HCT116 (cell line): Measurements from ENCODE around the gene WSCD1. TPM values are rescaled to one million over a fixed set of nuclear protein-coding genes. Genes with fewer than 3 reads are reported as not detected.

Experiments
- ATAC-seq: fragments of 200-7000 bp; cut with Tn5 transposase; 2 replicates; pipeline ENCODE4 v1.9.1; 2020; ENCODE audit warnings: mild to moderate bottlenecking, moderate library complexity
- BruUV-seq: library from RNA; stranded (reverse); fragments of 400-500 nt; replicated peaks from 2 replicates; lab custom pipeline; 2021; lab: Mats Ljungman, UMichigan
- CTCF ChIA-PET: fragments of 300-600 bp; sonication (Branson Sonifier 250); formaldehyde crosslinking; loops from one replicate; lab custom pipeline; 2021; ENCODE audit warnings: antibody characterized with exemption; lab: Charles Lee
- POLR2A ChIA-PET: fragments of 300-600, 350-600 bp; sonication (Branson Sonifier 250); formaldehyde crosslinking; loops from one replicate; lab custom pipeline; 2021; ENCODE audit warnings: antibody characterized with exemption; lab: Charles Lee
- RAD21 ChIA-PET, 2 experiments: fragments of 300-600 bp; sonication (Branson Sonifier 250); formaldehyde crosslinking; loops; one replicate each; lab custom pipeline; 2023; ENCODE audit warnings: low total read pairs in 2 of 2; ENCODE audit not compliant: uncharacterized antibody in 2 of 2, unreplicated experiment in 2 of 2, low non-redundant PET in 1 of 2; lab: Charles Lee
- DNase-seq: peaks from one replicate; pipeline ENCODE4 v3.0.0-alpha.2; 2010; ENCODE audit warnings: low read depth, low spot score
- H2AFZ ChIP-seq: fragments of 200-600 bp; shearing (Covaris generic), sonication (generic); 2 replicates; pipeline ENCODE4 v1.6.1; 2017; ENCODE audit warnings: low read depth, mixed run types, mixed read lengths, antibody characterized with exemption, low read length; ENCODE audit not compliant: poor library complexity, severe bottlenecking
- H3K27ac ChIP-seq: 2 replicates; pipeline ENCODE4 v1.5.1; 2012; ENCODE audit warnings: low read depth, low read length
- H3K27me3 ChIP-seq: fragments of 200-600 bp; sonication (generic); 2 replicates; pipeline ENCODE4 v1.6.1; 2016; ENCODE audit warnings: mixed run types, low read length, mixed read lengths; ENCODE audit not compliant: insufficient read depth
- H3K36me3 ChIP-seq, 2 experiments: fragments of 200-500 bp in 1 of 2; fragments of 200-600 bp in 1 of 2; sonication (Bioruptor generic) in 1 of 2; sonication (generic) in 1 of 2; 2 replicates each; pipeline versions ENCODE4 v1.5.1 to v1.6.1; 2014 to 2016; ENCODE audit warnings: low read length in 2 of 2, inconsistent platforms in 1 of 2, mixed read lengths in 1 of 2, mixed run types in 1 of 2; ENCODE audit not compliant: insufficient read depth in 2 of 2, control insufficient read depth in 1 of 2
- H3K4me1 ChIP-seq, 2 experiments: fragments of 200-600 bp in 1 of 2; sonication (generic) in 1 of 2; 2 replicates each; pipeline versions ENCODE4 v1.5.1 to v1.6.1; 2012 to 2017; ENCODE audit warnings: low read length in 2 of 2, inconsistent platforms in 1 of 2, mild to moderate bottlenecking in 1 of 2, mixed read lengths in 1 of 2, mixed run types in 1 of 2, moderate library complexity in 1 of 2; ENCODE audit not compliant: insufficient read depth in 2 of 2, control insufficient read depth in 1 of 2
- H3K4me2 ChIP-seq: fragments of 200-600 bp; sonication (generic); 2 replicates; pipeline ENCODE4 v1.6.1; 2017; ENCODE audit warnings: mixed run types, low read length, mixed read lengths
- H3K4me3 ChIP-seq, 2 experiments: fragments of 200-600 bp in 1 of 2; sonication (generic) in 1 of 2; replicated peaks in 1 of 2; 2 replicates each; pipeline ENCODE4 v1.5.1; 2011 to 2016; ENCODE audit warnings: low read length in 2 of 2, control low read depth in 1 of 2, low read depth in 1 of 2, mild to moderate bottlenecking in 1 of 2, mixed read lengths in 1 of 2, mixed run types in 1 of 2
- H3K79me2 ChIP-seq: fragments of 200-600 bp; sonication (generic); 2 replicates; pipeline ENCODE4 v1.6.1; 2017; ENCODE audit warnings: mild to moderate bottlenecking, mixed run types, low read length, moderate library complexity, mixed read lengths; ENCODE audit not compliant: insufficient read depth
- H3K9ac ChIP-seq: fragments of 200-600 bp; sonication (generic); 2 replicates; pipeline ENCODE4 v1.6.1; 2016; ENCODE audit warnings: low read length, mixed read lengths
- H3K9me2 ChIP-seq: fragments of 200-600 bp; sonication (generic), shearing (Covaris generic); 2 replicates; pipeline ENCODE4 v1.6.1; 2017; ENCODE audit warnings: mixed run types, mild to moderate bottlenecking, moderate library complexity; ENCODE audit not compliant: insufficient read depth
- H3K9me3 ChIP-seq, 2 experiments: fragments of 200-500 bp in 1 of 2; fragments of 200-600 bp in 1 of 2; sonication (Bioruptor generic) in 1 of 2; sonication (generic) in 1 of 2; 2 replicates each; pipeline ENCODE4 v1.6.1; 2014 to 2017; ENCODE audit warnings: low read length in 2 of 2, mixed read lengths in 2 of 2, inconsistent platforms in 1 of 2, low read depth in 1 of 2, mild to moderate bottlenecking in 1 of 2, mixed run types in 1 of 2, moderate library complexity in 1 of 2; ENCODE audit not compliant: control insufficient read depth in 1 of 2, insufficient read depth in 1 of 2
- H4K20me1 ChIP-seq: fragments of 200-600 bp; sonication (generic), shearing (Covaris generic); 2 replicates; pipeline ENCODE4 v1.6.1; 2017; ENCODE audit warnings: mixed run types, mild to moderate bottlenecking, moderate library complexity; ENCODE audit not compliant: insufficient read depth
- ATF3 ChIP-seq: IDR thresholded peaks from 2 replicates; pipeline ENCODE4 v1.6.1; 2012
- CBX3 ChIP-seq: IDR thresholded peaks from 2 replicates; pipeline ENCODE4 v1.6.1; 2012; ENCODE audit warnings: low read depth
- CEBPB ChIP-seq: IDR thresholded peaks from 2 replicates; pipeline ENCODE4 v1.6.1; 2012; ENCODE audit warnings: low read depth
- CTCF ChIP-seq, 3 experiments: fragments of 200-600 bp in 1 of 3; sonication (generic) in 1 of 3; IDR thresholded peaks in 2 of 3; conservative IDR thresholded peaks in 1 of 3; 2 replicates each; pipeline ENCODE4 v1.5.1; 2012 to 2017; ENCODE audit warnings: low read depth in 2 of 3, low read length in 2 of 3, antibody characterized with exemption in 1 of 3, borderline replicate concordance in 1 of 3, control low read depth in 1 of 3, mild to moderate bottlenecking in 1 of 3, mixed read lengths in 1 of 3, mixed run types in 1 of 3, moderate library complexity in 1 of 3; ENCODE audit not compliant: insufficient read depth in 1 of 3
- EGR1 ChIP-seq: IDR thresholded peaks from 2 replicates; pipeline ENCODE4 v1.6.1; 2012; ENCODE audit warnings: low read depth
- ELF1 ChIP-seq: IDR thresholded peaks from 2 replicates; pipeline ENCODE4 v1.6.1; 2012; ENCODE audit warnings: low read depth, borderline replicate concordance
- EZH2 ChIP-seq: fragments of 200-600 bp; sonication (generic); IDR thresholded peaks from 2 replicates; pipeline ENCODE4 v1.6.1; 2017; ENCODE audit warnings: antibody characterized with exemption, mixed run types
- EZH2phosphoT487 ChIP-seq: fragments of 200-600 bp; IDR thresholded peaks from 2 replicates; pipeline ENCODE4 v1.6.1; 2018; ENCODE audit warnings: antibody characterized with exemption, borderline replicate concordance
- FOSL1 ChIP-seq: IDR thresholded peaks from 2 replicates; pipeline ENCODE4 v1.6.1; 2012; ENCODE audit warnings: low read depth
- JUND ChIP-seq: IDR thresholded peaks from 2 replicates; pipeline ENCODE4 v1.6.1; 2012
- MAX ChIP-seq: IDR thresholded peaks from 2 replicates; pipeline ENCODE4 v1.6.1; 2012
- POLR2A ChIP-seq: IDR thresholded peaks from 2 replicates; pipeline ENCODE4 v1.7.0; 2011; ENCODE audit warnings: borderline replicate concordance; ENCODE audit not compliant: insufficient read depth, insufficient read length; ENCODE audit errors: extremely low read depth
- RAD21 ChIP-seq: IDR thresholded peaks from 2 replicates; pipeline ENCODE4 v1.6.1; 2012; ENCODE audit warnings: low read depth, mild to moderate bottlenecking
- SIN3A ChIP-seq: IDR thresholded peaks from 2 replicates; pipeline ENCODE4 v1.6.1; 2012; ENCODE audit warnings: low read depth
- SP1 ChIP-seq: IDR thresholded peaks from 2 replicates; pipeline ENCODE4 v1.6.1; 2012; ENCODE audit warnings: low read depth
- SRF ChIP-seq: IDR thresholded peaks from 2 replicates; pipeline ENCODE4 v1.6.1; 2012; ENCODE audit warnings: low read depth
- TCF7L2 ChIP-seq: IDR thresholded peaks from 2 replicates; pipeline ENCODE4 v1.7.0; 2011; ENCODE audit warnings: borderline replicate concordance, inconsistent platforms; ENCODE audit not compliant: insufficient read depth, insufficient read length; ENCODE audit errors: extremely low read depth
- ZBTB33 ChIP-seq: IDR thresholded peaks from 2 replicates; pipeline ENCODE4 v1.6.1; 2011; ENCODE audit warnings: mild to moderate bottlenecking, low read length, moderate library complexity; ENCODE audit not compliant: insufficient replicate concordance; ENCODE audit errors: extremely low read depth
- ZFX ChIP-seq: fragments of 450-650 bp; IDR thresholded peaks from 2 replicates; pipeline ENCODE4 v1.6.1; 2017
- ZNF274 ChIP-seq: fragments of 200-500 bp; sonication (Bioruptor generic); IDR thresholded peaks from 2 replicates; pipeline ENCODE4 v1.6.1; 2014; ENCODE audit warnings: mild to moderate bottlenecking, low read depth, low read length, inconsistent platforms
- intact Hi-C: fragments of 100-400 bp; cut with micrococcal nuclease; formaldehyde crosslinking; loops from 2 replicates; pipeline ENCODE4 v1.10.0; 2022
- total RNA-seq: library from RNA; stranded (reverse); gene quantifications from one replicate; pipeline ENCODE4 v1.2.1, GENCODE V29; 2021; ENCODE audit not compliant: unreplicated experiment

WSCD1 gene
- total RNA-seq, 1 experiment from 2014 or later, result 0.15 TPM

GRCh38 chr17:6047966-6048365 is 22.2 kb upstream of the WSCD1 start:
- POLR2A ChIA-PET, result no interaction called here
- H3K36me3 ChIP-seq, result no peaks in the 10 kb centered on the region
- no peaks in the 10 kb centered on the region for H4K20me1 ChIP-seq
- H3K4me2 ChIP-seq, result no peak overlapping the region
- no peak overlapping the region for H2AFZ ChIP-seq
- no peaks in the 10 kb centered on the region for H3K4me1 ChIP-seq
- H3K9me3 ChIP-seq, result no peaks in the 10 kb centered on the region
- H3K9me2 ChIP-seq, result no peaks in the 10 kb centered on the region
- DNase-seq (no peak), ATAC-seq (no peak)
- intact Hi-C loops, result no loop called here
- H3K4me3 ChIP-seq, result no peak overlapping the region
- no peak for TF ChIP-seq FOSL1
- TF ChIP-seq CEBPB, result no peak
- TF ChIP-seq JUND, result no peak
- no peak for TF ChIP-seq POLR2A
- TF ChIP-seq RAD21, result no peak
- TF ChIP-seq TCF7L2, result no peak
- TF ChIP-seq, all 23 proteins: peak for 0
- H3K9ac ChIP-seq, result no peak overlapping the region
- RAD21 ChIA-PET, result no interaction called here
- H3K27ac ChIP-seq, result no peak overlapping the region
- BruUV-seq, result no TSS peak
- CTCF ChIA-PET, result no interaction called here
- peaks cover 28% of the 10 kb centered on the region; the same call in 1 of the 2 replicates for H3K27me3 ChIP-seq
- no peaks in the 10 kb centered on the region for H3K79me2 ChIP-seq

GRCh38 chr17:6048486-6048885 is 21.7 kb upstream of the WSCD1 start:
- no peaks in the 10 kb centered on the region for H3K9me2 ChIP-seq
- intact Hi-C loops, result no loop called here
- POLR2A ChIA-PET, result no interaction called here
- CTCF ChIA-PET, result no interaction called here
- H3K9me3 ChIP-seq, result no peaks in the 10 kb centered on the region
- no peak overlapping the region for H2AFZ ChIP-seq
- no peak for TF ChIP-seq ELF1
- no peak for TF ChIP-seq RAD21
- TF ChIP-seq EZH2phosphoT487, result no peak
- TF ChIP-seq ATF3, result no peak
- TF ChIP-seq CBX3, result no peak
- TF ChIP-seq SRF, result no peak
- TF ChIP-seq SIN3A, result no peak
- TF ChIP-seq CEBPB, result no peak
- TF ChIP-seq ZBTB33, result no peak
- TF ChIP-seq CTCF (IDR thresholded peaks at IDR 0.05 in 2 of 3, conservative IDR thresholded peaks at IDR 0.05 in 1 of 3; ENCODE audit: borderline replicate concordance in 1 of 3, insufficient read depth in 1 of 3, low read depth in 2 of 3, low read length in 2 of 3), result no peak
- no peak for TF ChIP-seq SP1
- no peak for TF ChIP-seq EZH2
- TF ChIP-seq FOSL1, result no peak
- TF ChIP-seq POLR2A, result no peak
- no peak for TF ChIP-seq MAX
- no peak for TF ChIP-seq ZNF274
- no peak for TF ChIP-seq EGR1
- no peak for TF ChIP-seq ZFX
- RAD21 ChIA-PET, result no interaction called here
- no peaks in the 10 kb centered on the region for H3K4me1 ChIP-seq
- H3K27ac ChIP-seq, result no peak overlapping the region
- no peaks in the 10 kb centered on the region for H3K79me2 ChIP-seq
- no peak for DNase-seq
- H3K9ac ChIP-seq, result no peak overlapping the region
- H3K4me3 ChIP-seq, result no peak overlapping the region
- no TSS peak for BruUV-seq
- no peaks in the 10 kb centered on the region for H4K20me1 ChIP-seq
- H3K27me3 ChIP-seq, result peaks cover 28% of the 10 kb centered on the region
- no peaks in the 10 kb centered on the region for H3K36me3 ChIP-seq
- H3K4me2 ChIP-seq, result no peak overlapping the region
- no peak for ATAC-seq
